Thoracic aorta (tissue), 2 donors: ENCODE measurements around the gene DYNLRB2. TPM values are rescaled to one million over a fixed set of nuclear protein-coding genes. Genes with fewer than 3 reads are reported as not detected.

Source experiments
- ATAC-seq: fragments of 150-250 bp; one replicate; pipeline ENCODE4 v1.8.0; 2017; ENCODE audit warnings: low read depth; ENCODE audit not compliant: insufficient number of reproducible peaks, low FRiP score
- DNase-seq: peaks from one replicate; pipeline ENCODE4 v3.0.0-alpha.2; 2020; ENCODE audit warnings: low spot score
- H3K27ac ChIP-seq, 2 donors: fragments of 200-600 bp; sonication (generic); 1 replicate in 1 of 2; 2 replicates in 1 of 2; pipeline ENCODE4 v1.5.1; 2016; ENCODE audit warnings: mild to moderate bottlenecking in 2 of 2, moderate library complexity in 2 of 2
- H3K27me3 ChIP-seq: fragments of 200-600 bp; sonication (generic); replicated peaks from 2 replicates; pipeline ENCODE4 v1.6.0; 2016; ENCODE audit warnings: mild to moderate bottlenecking; ENCODE audit not compliant: insufficient read depth
- H3K36me3 ChIP-seq: fragments of 200-600 bp; sonication (generic); one replicate; pipeline ENCODE4 v1.5.1; 2016
- H3K4me1 ChIP-seq, 2 donors: fragments of 200-600 bp; sonication (generic); 1 replicate in 1 of 2; 2 replicates in 1 of 2; pipeline versions ENCODE4 v1.5.1 to v1.6.0; 2016; ENCODE audit warnings: low read depth in 2 of 2, mild to moderate bottlenecking in 1 of 2; ENCODE audit not compliant: control insufficient read depth in 1 of 2
- H3K4me3 ChIP-seq: fragments of 200-600 bp; sonication (generic); 2 replicates; pipeline ENCODE4 v1.5.1; 2016; ENCODE audit warnings: mild to moderate bottlenecking
- H3K9me3 ChIP-seq: fragments of 200-600 bp; sonication (generic); 2 replicates; pipeline ENCODE4 v1.5.1; 2016
- total RNA-seq, 2 donors: library from RNA; depleted of rRNA; stranded (reverse); fragments of >200 nt; gene quantifications; one replicate each; pipeline versions ENCODE4 v1.1.0 to v1.2.3, GENCODE V29; 2016
- TF ChIP-seq, protein P1 (sequence below): fragments of 200-600 bp; sonication (generic); IDR thresholded peaks from one replicate; pipeline ENCODE4 v1.5.1; 2019; ENCODE audit warnings: antibody characterized with exemption

The DYNLRB2 gene
- total RNA-seq, 2 donors from 2014 or later, result not detected

DNA sequence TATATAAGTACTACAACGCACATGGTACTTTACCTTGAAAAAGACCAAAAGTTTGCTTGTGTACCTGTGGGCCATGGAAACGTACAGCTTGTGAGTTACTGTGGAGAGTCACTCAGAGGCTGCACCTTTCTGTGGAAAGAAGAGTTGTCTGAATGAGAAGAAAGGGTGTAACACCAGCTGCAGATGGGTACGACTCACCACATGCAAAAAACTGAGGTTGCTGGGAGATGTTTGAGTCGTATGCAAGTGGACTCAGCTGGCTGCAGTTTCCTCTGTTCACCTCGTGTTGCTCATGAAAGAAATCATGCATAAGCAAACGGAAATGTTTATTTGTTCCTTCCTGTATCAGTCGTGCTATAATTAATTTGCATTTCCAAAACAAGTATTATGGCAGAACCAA, 22.4 kb upstream of the DYNLRB2 start:
- DNase-seq (no peak), ATAC-seq (no peak)
- Histone ChIP-seq H3K4me1 (no peaks in the 10 kb centered on the region), H3K4me3 (no peak overlapping the region), H3K36me3 (no peaks in the 10 kb centered on the region), H3K27ac (no peak overlapping the region), H3K9me3 (no peaks in the 10 kb centered on the region), H3K27me3 (no peaks in the 10 kb centered on the region)
- TF ChIP-seq, protein P1, sequence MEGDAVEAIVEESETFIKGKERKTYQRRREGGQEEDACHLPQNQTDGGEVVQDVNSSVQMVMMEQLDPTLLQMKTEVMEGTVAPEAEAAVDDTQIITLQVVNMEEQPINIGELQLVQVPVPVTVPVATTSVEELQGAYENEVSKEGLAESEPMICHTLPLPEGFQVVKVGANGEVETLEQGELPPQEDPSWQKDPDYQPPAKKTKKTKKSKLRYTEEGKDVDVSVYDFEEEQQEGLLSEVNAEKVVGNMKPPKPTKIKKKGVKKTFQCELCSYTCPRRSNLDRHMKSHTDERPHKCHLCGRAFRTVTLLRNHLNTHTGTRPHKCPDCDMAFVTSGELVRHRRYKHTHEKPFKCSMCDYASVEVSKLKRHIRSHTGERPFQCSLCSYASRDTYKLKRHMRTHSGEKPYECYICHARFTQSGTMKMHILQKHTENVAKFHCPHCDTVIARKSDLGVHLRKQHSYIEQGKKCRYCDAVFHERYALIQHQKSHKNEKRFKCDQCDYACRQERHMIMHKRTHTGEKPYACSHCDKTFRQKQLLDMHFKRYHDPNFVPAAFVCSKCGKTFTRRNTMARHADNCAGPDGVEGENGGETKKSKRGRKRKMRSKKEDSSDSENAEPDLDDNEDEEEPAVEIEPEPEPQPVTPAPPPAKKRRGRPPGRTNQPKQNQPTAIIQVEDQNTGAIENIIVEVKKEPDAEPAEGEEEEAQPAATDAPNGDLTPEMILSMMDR, result no peak

DNA sequence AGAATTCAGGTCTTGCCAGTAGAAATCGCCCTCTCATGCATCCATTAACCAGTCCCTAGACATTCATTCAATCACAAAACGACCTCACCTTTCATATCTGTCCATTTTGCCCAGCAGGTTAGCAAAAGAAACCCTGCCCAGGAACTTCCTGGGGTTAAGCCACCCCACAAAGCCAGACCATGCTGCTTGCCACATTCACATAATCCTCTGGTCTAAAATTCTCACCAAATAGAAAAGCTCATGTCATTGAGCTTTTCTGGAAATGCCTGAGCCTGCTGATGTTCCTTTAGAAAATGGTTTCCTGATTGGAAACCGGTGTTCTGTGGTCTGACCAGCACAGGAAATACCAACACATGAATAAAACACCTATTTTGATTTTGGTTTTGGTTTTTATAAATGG, 21.6 kb upstream of the DYNLRB2 start:
- no peaks in the 10 kb centered on the region for H3K9me3 ChIP-seq
- no peak overlapping the region for H3K4me3 ChIP-seq
- H3K36me3 ChIP-seq, result no peaks in the 10 kb centered on the region
- TF ChIP-seq, protein P1, result no peak
- H3K27me3 ChIP-seq, result no peaks in the 10 kb centered on the region
- DNase-seq (no peak), ATAC-seq (no peak)
- no peak overlapping the region for H3K27ac ChIP-seq
- H3K4me1 ChIP-seq, result no peaks in the 10 kb centered on the region

DNA sequence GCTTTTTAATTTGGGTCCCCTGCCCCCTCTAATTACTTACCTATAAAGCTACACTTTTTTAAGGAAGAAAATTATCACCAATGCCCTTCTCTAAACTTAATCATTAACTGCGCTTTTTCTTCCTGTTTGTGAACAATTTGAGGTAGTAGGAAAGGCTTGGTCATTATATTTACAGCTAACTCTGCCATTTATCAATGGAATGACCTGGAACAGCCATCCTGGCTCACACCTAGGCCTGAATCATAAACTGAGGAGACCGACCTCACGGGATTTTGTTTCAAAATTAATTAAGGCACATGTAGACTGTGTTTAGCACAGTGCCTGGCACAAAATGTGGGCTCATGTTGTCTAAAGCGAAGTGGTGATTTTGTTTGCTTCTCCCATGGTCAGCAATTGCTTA, 15.4 kb upstream of the DYNLRB2 start:
- Histone ChIP-seq H3K36me3 (no peaks in the 10 kb centered on the region), H3K4me1 (no peaks in the 10 kb centered on the region), H3K4me3 (no peak overlapping the region), H3K27ac (no peak overlapping the region), H3K9me3 (no peaks in the 10 kb centered on the region), H3K27me3 (no peaks in the 10 kb centered on the region)
- TF ChIP-seq, protein P1, result no peak
- ATAC-seq (no peak), DNase-seq (no peak)

DNA sequence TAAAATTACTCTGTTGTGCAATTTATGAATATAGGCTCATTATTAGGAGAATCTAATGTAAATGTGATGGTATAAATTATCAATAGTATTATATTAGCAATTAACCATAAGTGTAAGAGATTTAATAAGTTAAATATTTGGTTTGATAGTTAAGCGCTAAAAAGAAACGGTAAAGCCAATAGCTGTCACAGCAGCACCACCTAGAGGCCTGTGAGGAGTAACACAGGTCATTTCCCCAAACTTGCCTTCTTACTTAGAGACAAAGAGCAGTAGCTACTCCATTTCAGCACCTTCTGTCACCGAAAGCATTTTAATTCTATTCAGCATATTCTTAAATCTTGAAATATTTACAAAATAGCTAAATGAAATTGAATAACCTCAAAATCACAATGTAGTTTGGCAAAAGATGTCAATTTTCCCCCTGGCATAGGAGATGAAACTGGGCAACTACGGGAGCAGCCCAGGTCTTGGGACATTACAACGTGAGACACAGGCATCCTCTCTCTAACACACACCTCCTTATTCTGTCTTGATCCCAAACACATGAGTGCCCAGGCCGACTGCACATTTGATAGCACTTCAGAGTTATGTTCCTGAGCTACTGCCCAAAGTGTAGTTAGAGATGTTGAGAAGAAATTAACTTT, 14.3 kb upstream of the DYNLRB2 start:
- H3K9me3 ChIP-seq, result no peaks in the 10 kb centered on the region
- DNase-seq (no peak), ATAC-seq (no peak)
- H3K27ac ChIP-seq, result no peak overlapping the region
- no peaks in the 10 kb centered on the region for H3K36me3 ChIP-seq
- TF ChIP-seq, protein P1, result peak; percentile 74
- H3K4me1 ChIP-seq, result no peaks in the 10 kb centered on the region
- no peaks in the 10 kb centered on the region for H3K27me3 ChIP-seq
- no peak overlapping the region for H3K4me3 ChIP-seq

DNA sequence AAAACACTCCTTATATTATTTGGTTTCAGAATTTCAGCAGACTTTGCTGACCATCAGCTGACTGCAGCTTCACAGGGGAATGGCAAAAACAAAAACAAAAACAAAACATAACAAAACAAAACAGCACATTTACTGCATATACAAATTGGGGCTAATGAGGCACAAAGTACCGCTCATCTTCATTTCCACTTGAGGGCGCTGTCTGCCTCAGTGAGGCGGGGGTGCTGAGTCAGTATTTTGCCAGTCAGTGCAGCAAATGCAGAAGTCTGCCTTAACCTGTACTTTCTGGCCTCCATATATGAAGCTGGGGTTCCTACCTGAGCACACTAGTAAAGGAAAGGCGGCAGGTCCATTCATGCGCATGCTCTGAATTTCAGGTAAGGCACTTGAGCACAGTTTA, 13.5 kb upstream of the DYNLRB2 start:
- Histone ChIP-seq H3K9me3 (no peaks in the 10 kb centered on the region), H3K27ac (no peak overlapping the region), H3K27me3 (no peaks in the 10 kb centered on the region), H3K36me3 (no peaks in the 10 kb centered on the region), H3K4me1 (no peaks in the 10 kb centered on the region), H3K4me3 (no peak overlapping the region)
- DNase-seq (no peak), ATAC-seq (no peak)
- TF ChIP-seq, protein P1, result no peak
